ENCODE results near the gene PSMA6. TPM values are rescaled to one million over a fixed set of nuclear protein-coding genes. Genes with fewer than 3 reads are reported as not detected.

The PSMA6 gene
- total and polyA plus RNA-seq, 2 of the 13 experiments (the other 11 are each of a cell fraction or from before 2014, with no cell fraction given) = 525 to 1,109 TPM

DNA sequence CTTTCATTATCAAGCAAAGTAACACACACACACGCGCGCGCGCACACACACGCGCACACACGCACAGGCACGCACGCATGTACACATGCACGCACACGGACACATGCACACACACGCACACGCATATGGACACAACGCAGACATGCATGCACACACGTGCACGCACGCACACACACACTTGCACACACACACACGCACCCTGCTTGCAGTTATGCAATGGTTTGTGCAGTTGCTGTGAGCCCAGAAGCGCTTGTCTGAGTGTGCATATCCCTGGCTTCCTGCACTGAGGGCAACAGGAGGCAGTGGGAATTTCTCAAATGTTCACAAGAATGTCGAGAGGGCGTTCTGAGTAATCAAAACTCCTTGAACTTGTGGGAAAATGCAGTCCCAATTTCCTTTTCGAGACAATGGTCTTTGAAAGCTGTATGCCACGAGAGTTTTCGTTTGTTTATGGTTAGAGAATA lies 70.8 kb downstream of the PSMA6 start (continued):
- TF ChIP-seq, protein P1, sequence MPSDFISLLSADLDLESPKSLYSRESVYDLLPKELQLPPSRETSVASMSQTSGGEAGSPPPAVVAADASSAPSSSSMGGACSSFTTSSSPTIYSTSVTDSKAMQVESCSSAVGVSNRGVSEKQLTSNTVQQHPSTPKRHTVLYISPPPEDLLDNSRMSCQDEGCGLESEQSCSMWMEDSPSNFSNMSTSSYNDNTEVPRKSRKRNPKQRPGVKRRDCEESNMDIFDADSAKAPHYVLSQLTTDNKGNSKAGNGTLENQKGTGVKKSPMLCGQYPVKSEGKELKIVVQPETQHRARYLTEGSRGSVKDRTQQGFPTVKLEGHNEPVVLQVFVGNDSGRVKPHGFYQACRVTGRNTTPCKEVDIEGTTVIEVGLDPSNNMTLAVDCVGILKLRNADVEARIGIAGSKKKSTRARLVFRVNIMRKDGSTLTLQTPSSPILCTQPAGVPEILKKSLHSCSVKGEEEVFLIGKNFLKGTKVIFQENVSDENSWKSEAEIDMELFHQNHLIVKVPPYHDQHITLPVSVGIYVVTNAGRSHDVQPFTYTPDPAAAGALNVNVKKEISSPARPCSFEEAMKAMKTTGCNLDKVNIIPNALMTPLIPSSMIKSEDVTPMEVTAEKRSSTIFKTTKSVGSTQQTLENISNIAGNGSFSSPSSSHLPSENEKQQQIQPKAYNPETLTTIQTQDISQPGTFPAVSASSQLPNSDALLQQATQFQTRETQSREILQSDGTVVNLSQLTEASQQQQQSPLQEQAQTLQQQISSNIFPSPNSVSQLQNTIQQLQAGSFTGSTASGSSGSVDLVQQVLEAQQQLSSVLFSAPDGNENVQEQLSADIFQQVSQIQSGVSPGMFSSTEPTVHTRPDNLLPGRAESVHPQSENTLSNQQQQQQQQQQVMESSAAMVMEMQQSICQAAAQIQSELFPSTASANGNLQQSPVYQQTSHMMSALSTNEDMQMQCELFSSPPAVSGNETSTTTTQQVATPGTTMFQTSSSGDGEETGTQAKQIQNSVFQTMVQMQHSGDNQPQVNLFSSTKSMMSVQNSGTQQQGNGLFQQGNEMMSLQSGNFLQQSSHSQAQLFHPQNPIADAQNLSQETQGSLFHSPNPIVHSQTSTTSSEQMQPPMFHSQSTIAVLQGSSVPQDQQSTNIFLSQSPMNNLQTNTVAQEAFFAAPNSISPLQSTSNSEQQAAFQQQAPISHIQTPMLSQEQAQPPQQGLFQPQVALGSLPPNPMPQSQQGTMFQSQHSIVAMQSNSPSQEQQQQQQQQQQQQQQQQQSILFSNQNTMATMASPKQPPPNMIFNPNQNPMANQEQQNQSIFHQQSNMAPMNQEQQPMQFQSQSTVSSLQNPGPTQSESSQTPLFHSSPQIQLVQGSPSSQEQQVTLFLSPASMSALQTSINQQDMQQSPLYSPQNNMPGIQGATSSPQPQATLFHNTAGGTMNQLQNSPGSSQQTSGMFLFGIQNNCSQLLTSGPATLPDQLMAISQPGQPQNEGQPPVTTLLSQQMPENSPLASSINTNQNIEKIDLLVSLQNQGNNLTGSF (CRISPR knock-in tag; IDR thresholded peaks at IDR 0.05) = no peak
- TF ChIP-seq POLR2AphosphoS5 (IDR thresholded peaks at IDR 0.05; ENCODE audit: low read depth, low read length) (no peak), ZZZ3 (CRISPR knock-in tag; IDR thresholded peaks at IDR 0.05; ENCODE audit: borderline replicate concordance) (peak; percentile 72; the same call in 1 of the 2 replicates), HNF4G (IDR thresholded peaks at IDR 0.05; ENCODE audit: borderline replicate concordance, low read depth, low read length) (no peak), HNF4G (CRISPR knock-in tag; IDR thresholded peaks at IDR 0.05; ENCODE audit: borderline replicate concordance, low read depth) (no peak), SMARCE1 (IDR thresholded peaks at IDR 0.05; ENCODE audit: borderline replicate concordance) (no peak), RBM22 (optimal IDR thresholded peaks at IDR 0.05; ENCODE audit: low read length) (no peak), ZNF432 (CRISPR knock-in tag; IDR thresholded peaks at IDR 0.05; ENCODE audit: borderline replicate concordance) (no peak), FOXM1 (CRISPR knock-in tag; IDR thresholded peaks at IDR 0.05) (no peak), ZNF335 (CRISPR knock-in tag; IDR thresholded peaks at IDR 0.05) (no peak), DMTF1 (CRISPR knock-in tag; IDR thresholded peaks at IDR 0.05) (no peak), ZNF589 (CRISPR knock-in tag; conservative IDR thresholded peaks at IDR 0.05) (peak; percentile 79; the same call in 1 of the 2 replicates), ZNF552 (CRISPR knock-in tag; IDR thresholded peaks at IDR 0.05; ENCODE audit: borderline replicate concordance) (no peak), ZNF660 (CRISPR knock-in tag; IDR thresholded peaks at IDR 0.05; ENCODE audit: borderline replicate concordance, low read depth) (no peak), MAFK (conservative IDR thresholded peaks at IDR 0.05 in 1 of 2, IDR thresholded peaks at IDR 0.05 in 1 of 2; ENCODE audit: low read length in 2 of 2) (no peak), ZNF256 (CRISPR knock-in tag; conservative IDR thresholded peaks at IDR 0.05) (no peak), ZNF749 (CRISPR knock-in tag; IDR thresholded peaks at IDR 0.05; ENCODE audit: borderline replicate concordance) (0 out of 2 replicates have a peak, but pooled peaks have one; percentile 35), ZNF446 (CRISPR knock-in tag; IDR thresholded peaks at IDR 0.05) (no peak), JUN (CRISPR knock-in tag; IDR thresholded peaks at IDR 0.05) (peak; percentile 65; the same call in 1 of the 2 replicates), ZFP91 (CRISPR knock-in tag; IDR thresholded peaks at IDR 0.05; ENCODE audit: borderline replicate concordance) (peak; percentile 20; the same call in 1 of the 2 replicates), ZNF737 (CRISPR knock-in tag; IDR thresholded peaks at IDR 0.05; ENCODE audit: borderline replicate concordance) (no peak), ZNF430 (CRISPR knock-in tag; IDR thresholded peaks at IDR 0.05) (no peak)
